Anterior cingulate cortex (tissue), 58 donors: Measurements from ENCODE around the gene SKAP1.

Experiments
- DNase-seq, 58 donors: peaks; one replicate each; lab custom pipeline; 2025; lab: John Stamatoyannopoulos, UW

The SKAP1 gene

GRCh38 chr17:48429638-48430586 lies at the start of gene SKAP1:
Gene SKAP1, minus strand, starts transcription at chr17:48430214.
- DNase-seq: no peak

- DNase-seq: no peak
Measured at GRCh38 chr17:48479014-48479402, 49.0 kb upstream of the SKAP1 start.

- DNase-seq: no peak
Measured at GRCh38 chr17:48478224-48479013, 48.4 kb upstream of the SKAP1 start.

GRCh38 chr17:48477221-48477620 lies 47.2 kb upstream of the SKAP1 start:
- DNase-seq: no peak

- DNase-seq: no peak
Measured at GRCh38 chr17:48472411-48473281, 42.6 kb upstream of the SKAP1 start.

GRCh38 chr17:48471817-48472410 lies 41.9 kb upstream of the SKAP1 start:
- no peak for DNase-seq

GRCh38 chr17:48470388-48471034 lies 40.5 kb upstream of the SKAP1 start:
- DNase-seq: no peak

GRCh38 chr17:48469227-48469626 lies 39.2 kb upstream of the SKAP1 start:
- no peak for DNase-seq

- DNase-seq: no peak
Measured at GRCh38 chr17:48468299-48468698, 38.3 kb upstream of the SKAP1 start.

GRCh38 chr17:48465884-48466283 lies 35.9 kb upstream of the SKAP1 start:
- DNase-seq: no peak

- no peak for DNase-seq
Measured at GRCh38 chr17:48463526-48463925, 33.5 kb upstream of the SKAP1 start.

- no peak for DNase-seq
Measured at GRCh38 chr17:48462946-48463345, 32.9 kb upstream of the SKAP1 start.

- no peak for DNase-seq
Measured at GRCh38 chr17:48460052-48460451, 30.0 kb upstream of the SKAP1 start.

- DNase-seq: no peak
Measured at GRCh38 chr17:48459070-48459844, 29.2 kb upstream of the SKAP1 start.

GRCh38 chr17:48457080-48457836 lies 27.2 kb upstream of the SKAP1 start:
- DNase-seq: peak in 19 of 58 donors; percentile 1 to 45 (median 6)

- DNase-seq: no peak
Measured at GRCh38 chr17:48456589-48456988, 26.6 kb upstream of the SKAP1 start.

GRCh38 chr17:48455791-48456190 lies 25.8 kb upstream of the SKAP1 start:
- no peak for DNase-seq

- DNase-seq: no peak
Measured at GRCh38 chr17:48453447-48453846, 23.4 kb upstream of the SKAP1 start.
